Progenitor cell of endocrine pancreas (in vitro differentiated cells): ENCODE measurements around the gene SLU7. TPM values are rescaled to one million over a fixed set of nuclear protein-coding genes. Genes with fewer than 3 reads are reported as not detected.
A peak's percentile ranks its signal among the peaks of the same experiment; 100 is the strongest.

Experiments
- DNase-seq: peaks from one replicate; pipeline ENCODE4 v3.0.0; 2021; ENCODE audit warnings: low spot score; ENCODE audit not compliant: unreplicated experiment
- H3K27ac Mint-ChIP-seq: 2 replicates; pipeline ENCODE4 v1.8.0; 2021; ENCODE audit warnings: mild to moderate bottlenecking, moderate library complexity, mixed read lengths
- H3K27me3 Mint-ChIP-seq: 2 replicates; pipeline ENCODE4 v1.8.0; 2021; ENCODE audit warnings: mixed read lengths
- H3K36me3 Mint-ChIP-seq: 2 replicates; pipeline ENCODE4 v1.8.0; 2022; ENCODE audit warnings: mixed read lengths; ENCODE audit not compliant: insufficient read depth
- H3K4me1 Mint-ChIP-seq: 2 replicates; pipeline ENCODE4 v1.8.0; 2021; ENCODE audit warnings: low read depth, mixed read lengths
- H3K4me3 Mint-ChIP-seq: 2 replicates; pipeline ENCODE4 v1.8.0; 2021; ENCODE audit warnings: low read depth, mild to moderate bottlenecking, moderate library complexity, mixed read lengths
- H3K9me3 Mint-ChIP-seq: 2 replicates; pipeline ENCODE4 v1.8.0; 2021; ENCODE audit warnings: low read depth, mixed read lengths
- total RNA-seq: library from RNA; stranded (reverse); gene quantifications from 2 replicates; pipeline ENCODE4 v1.2.1, GENCODE V29; 2021
- TF ChIP-seq, protein P1 (sequence below): fragments of 200-600 bp; sonication (generic); IDR thresholded peaks from one replicate; pipeline ENCODE4 v1.5.0; 2021; ENCODE audit warnings: antibody characterized with exemption, mild to moderate bottlenecking; ENCODE audit not compliant: unreplicated experiment

The SLU7 gene
- total RNA-seq, 1 donor from 2014 or later = 43.1 TPM

DNA sequence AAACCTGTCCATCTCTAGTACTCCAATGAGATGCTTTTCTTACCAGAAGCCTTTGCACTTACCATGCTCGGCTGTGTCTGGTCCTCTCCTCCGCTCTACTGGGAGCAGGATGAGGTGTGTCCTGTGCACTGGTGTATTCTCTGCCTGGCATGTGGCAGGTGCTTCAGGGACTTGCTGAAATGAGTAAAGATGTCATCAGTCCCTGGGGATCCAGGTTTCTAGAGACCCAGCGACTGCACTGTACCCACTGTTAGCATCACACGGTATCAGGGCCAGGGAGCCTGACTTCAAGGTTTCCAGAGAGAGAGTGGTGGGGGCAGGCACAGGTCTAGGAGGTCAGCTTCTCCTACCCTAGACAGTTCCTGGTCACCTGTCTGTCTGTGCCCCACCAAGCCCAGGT, 13.3 kb upstream of the SLU7 start:
- TF ChIP-seq, protein P1, sequence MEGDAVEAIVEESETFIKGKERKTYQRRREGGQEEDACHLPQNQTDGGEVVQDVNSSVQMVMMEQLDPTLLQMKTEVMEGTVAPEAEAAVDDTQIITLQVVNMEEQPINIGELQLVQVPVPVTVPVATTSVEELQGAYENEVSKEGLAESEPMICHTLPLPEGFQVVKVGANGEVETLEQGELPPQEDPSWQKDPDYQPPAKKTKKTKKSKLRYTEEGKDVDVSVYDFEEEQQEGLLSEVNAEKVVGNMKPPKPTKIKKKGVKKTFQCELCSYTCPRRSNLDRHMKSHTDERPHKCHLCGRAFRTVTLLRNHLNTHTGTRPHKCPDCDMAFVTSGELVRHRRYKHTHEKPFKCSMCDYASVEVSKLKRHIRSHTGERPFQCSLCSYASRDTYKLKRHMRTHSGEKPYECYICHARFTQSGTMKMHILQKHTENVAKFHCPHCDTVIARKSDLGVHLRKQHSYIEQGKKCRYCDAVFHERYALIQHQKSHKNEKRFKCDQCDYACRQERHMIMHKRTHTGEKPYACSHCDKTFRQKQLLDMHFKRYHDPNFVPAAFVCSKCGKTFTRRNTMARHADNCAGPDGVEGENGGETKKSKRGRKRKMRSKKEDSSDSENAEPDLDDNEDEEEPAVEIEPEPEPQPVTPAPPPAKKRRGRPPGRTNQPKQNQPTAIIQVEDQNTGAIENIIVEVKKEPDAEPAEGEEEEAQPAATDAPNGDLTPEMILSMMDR = no peak
- H3K27me3 Mint-ChIP-seq = peaks cover 7% of the 10 kb centered on the region

DNA sequence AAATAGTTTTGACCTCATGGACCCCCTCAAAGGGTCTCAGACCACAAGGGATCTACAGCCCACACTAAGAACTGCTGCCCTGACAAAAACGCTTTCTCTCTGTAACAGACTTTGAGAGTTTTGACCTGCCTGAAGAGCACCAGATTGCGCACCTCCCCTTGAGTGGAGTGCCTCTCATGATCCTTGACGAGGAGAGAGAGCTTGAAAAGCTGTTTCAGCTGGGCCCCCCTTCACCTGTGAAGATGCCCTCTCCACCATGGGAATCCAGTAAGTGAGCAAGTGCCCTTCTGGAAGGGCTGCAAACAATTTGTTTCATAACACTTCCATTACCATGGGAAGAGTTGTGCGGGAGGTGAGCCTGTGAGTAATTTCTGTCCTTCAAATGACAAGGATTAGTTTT, 8.7 kb upstream of the SLU7 start:
- no peak overlapping the region for H3K4me3 Mint-ChIP-seq
- H3K9me3 Mint-ChIP-seq = no peaks in the 10 kb centered on the region
- no peaks in the 10 kb centered on the region for H3K27me3 Mint-ChIP-seq
- peaks cover 5% of the 10 kb centered on the region for H3K36me3 Mint-ChIP-seq
- DNase-seq = no peak
- H3K27ac Mint-ChIP-seq = no peak overlapping the region
- H3K4me1 Mint-ChIP-seq = peaks cover 10% of the 10 kb centered on the region
- TF ChIP-seq, protein P1 = no peak

More for the DNA sequence above, 13.3 kb upstream of the SLU7 start:
- no peak for DNase-seq
- Mint-ChIP-seq H3K4me3 (no peak overlapping the region), H3K9me3 (no peaks in the 10 kb centered on the region), H3K27ac (no peak overlapping the region), H3K36me3 (peaks cover 5% of the 10 kb centered on the region), H3K4me1 (peaks cover 7% of the 10 kb centered on the region)

DNA sequence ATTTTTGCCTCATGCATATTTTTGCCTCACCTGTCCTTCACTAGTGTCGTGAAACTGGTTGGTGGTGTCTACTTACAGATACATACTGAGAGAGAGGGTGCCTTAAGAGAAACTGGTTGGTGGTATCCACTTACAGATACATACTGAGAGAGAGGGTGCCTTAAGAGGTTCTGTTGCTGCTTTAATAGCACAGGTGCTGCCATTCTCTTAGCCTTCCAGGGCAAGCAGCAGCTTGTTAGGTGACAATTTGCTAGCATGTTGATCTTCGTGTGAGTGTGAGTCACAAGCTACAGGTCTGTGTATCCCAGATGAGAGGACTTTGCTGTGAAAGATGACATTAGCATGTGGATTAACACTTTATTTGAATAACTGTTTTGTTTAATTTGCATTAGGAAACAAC, 4.2 kb upstream of the SLU7 start:
- DNase-seq = no peak
- no peak overlapping the region for H3K27ac Mint-ChIP-seq
- H3K4me3 Mint-ChIP-seq = peak overlapping the region; percentile 91
- H3K4me1 Mint-ChIP-seq = peaks cover 27% of the 10 kb centered on the region
- no peaks in the 10 kb centered on the region for H3K27me3 Mint-ChIP-seq
- TF ChIP-seq, protein P1 = no peak
- no peaks in the 10 kb centered on the region for H3K9me3 Mint-ChIP-seq
- H3K36me3 Mint-ChIP-seq = peaks cover 2% of the 10 kb centered on the region

DNA sequence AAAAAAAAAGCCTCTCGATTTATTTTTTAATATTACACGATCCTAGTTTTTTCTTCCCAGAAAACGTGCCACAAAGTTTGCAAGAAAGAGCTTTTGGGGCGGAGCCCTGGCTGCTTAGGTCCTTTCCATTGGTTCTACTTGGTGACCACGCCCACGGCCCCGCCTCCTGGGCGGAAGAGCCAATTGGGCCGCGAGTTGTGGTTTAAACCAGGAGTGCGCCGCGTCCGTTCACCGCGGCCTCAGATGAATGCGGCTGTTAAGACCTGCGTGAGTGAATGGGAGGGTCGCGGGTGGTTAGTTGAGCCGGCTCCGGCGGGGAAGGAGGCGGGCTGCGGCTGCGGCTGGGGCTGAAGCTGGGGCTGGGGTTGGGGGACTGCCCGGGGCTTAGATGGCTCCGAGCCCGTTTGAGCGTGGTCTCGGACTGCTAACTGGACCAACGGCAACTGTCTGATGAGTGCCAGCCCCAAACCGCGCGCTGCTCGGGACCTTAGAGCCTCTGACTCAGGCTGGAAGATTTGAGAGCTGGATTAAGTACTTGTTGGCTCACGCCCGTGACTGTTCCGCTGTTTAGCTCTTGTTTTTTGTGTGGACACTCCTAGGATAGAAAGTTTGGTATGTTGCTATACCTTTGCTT, 2.9 kb upstream of the SLU7 start, which contains the start of gene PTTG1:
TSS of gene PTTG1 (plus strand) at position 231 of the 634 bp plus-strand sequence. CDS start 458 bp downstream, outside the sequence.
- H3K9me3 Mint-ChIP-seq = no peaks in the 10 kb centered on the region
- H3K4me3 Mint-ChIP-seq = peak within 1 kb of the TSS; percentile 91
- TF ChIP-seq, protein P1 = no peak
- H3K27ac Mint-ChIP-seq = peak within 1 kb of the TSS; percentile 39
- peak; percentile 86 for DNase-seq
- peaks cover 32% of the 10 kb centered on the region for H3K4me1 Mint-ChIP-seq
- no peaks in the 10 kb centered on the region for H3K27me3 Mint-ChIP-seq
- H3K36me3 Mint-ChIP-seq = peaks cover 2% of the 10 kb centered on the region

DNA sequence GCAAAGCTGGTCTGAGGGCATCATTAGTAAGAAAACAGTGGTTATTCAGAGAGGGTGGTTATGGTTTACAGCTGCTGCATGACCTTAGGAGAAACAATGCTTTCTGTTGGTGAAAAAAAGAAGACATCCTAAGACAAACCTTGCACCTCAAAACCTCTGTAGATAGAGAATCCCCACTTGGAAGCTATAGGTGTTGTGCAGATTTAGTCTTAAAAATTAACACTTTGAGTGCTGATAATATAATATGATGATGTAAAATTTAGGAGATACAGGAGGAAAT, 1.4 kb upstream of the SLU7 start:
- Mint-ChIP-seq H3K9me3 (no peaks in the 10 kb centered on the region), H3K36me3 (peaks cover 2% of the 10 kb centered on the region), H3K27me3 (no peaks in the 10 kb centered on the region), H3K4me1 (peaks cover 32% of the 10 kb centered on the region), H3K27ac (no peak overlapping the region), H3K4me3 (peak overlapping the region; percentile 99)
- TF ChIP-seq, protein P1 = no peak
- no peak for DNase-seq
